Keratinocyte (primary cell): ENCODE measurements around the gene GRK1. TPM values are rescaled to one million over a fixed set of nuclear protein-coding genes. Genes with fewer than 3 reads are reported as not detected.

Experiments
- DNase-seq: peaks from one replicate; pipeline ENCODE4 v3.0.0-alpha.2; 2011; ENCODE audit warnings: low read depth, missing footprints, low spot score
- FAIRE-seq: peaks from 2 replicates; lab custom pipeline; 2011; peaks lifted over from hg19 to GRCh38; lab: Jason Lieb, UNC
- H2AFZ ChIP-seq: 2 replicates; pipeline ENCODE4 v1.6.0; 2012; ENCODE audit warnings: low read length, control low read depth, inconsistent platforms; ENCODE audit not compliant: control insufficient read depth
- H3K27ac ChIP-seq: 2 replicates; pipeline ENCODE4 v1.5.1; 2011; ENCODE audit warnings: low read length; ENCODE audit not compliant: control insufficient read depth, insufficient read depth
- H3K27me3 ChIP-seq: 3 replicates; pipeline ENCODE4 v1.6.0; 2011; ENCODE audit warnings: low read length; ENCODE audit not compliant: control insufficient read depth, insufficient read depth; ENCODE audit errors: extremely low read depth
- H3K36me3 ChIP-seq, 2 experiments: 2 replicates in 1 of 2; 3 replicates in 1 of 2; pipeline ENCODE4 v1.5.1; 2011; ENCODE audit warnings: low read length in 2 of 2, mild to moderate bottlenecking in 1 of 2; ENCODE audit not compliant: control insufficient read depth in 2 of 2, insufficient read depth in 2 of 2; ENCODE audit errors: extremely low read depth in 1 of 2
- H3K4me1 ChIP-seq: 3 replicates; pipeline ENCODE4 v1.5.1; 2011; ENCODE audit warnings: low read length; ENCODE audit not compliant: control insufficient read depth, insufficient read depth; ENCODE audit errors: extremely low read depth
- H3K4me2 ChIP-seq: 3 replicates; pipeline ENCODE4 v1.6.0; 2011; ENCODE audit warnings: low read depth, low read length; ENCODE audit not compliant: control insufficient read depth, insufficient read depth; ENCODE audit errors: extremely low read depth
- H3K4me3 ChIP-seq, 3 experiments: fragments of 200-600 bp in 1 of 3; sonication (generic) in 1 of 3; 2 replicates in 2 of 3; 3 replicates in 1 of 3; pipeline ENCODE4 v1.5.1; 2011 to 2016; ENCODE audit warnings: low read length in 3 of 3, mild to moderate bottlenecking in 3 of 3, control low read depth in 2 of 3, inconsistent platforms in 1 of 3, low read depth in 1 of 3, mixed read lengths in 1 of 3, mixed run types in 1 of 3, moderate library complexity in 1 of 3; ENCODE audit not compliant: control insufficient read depth in 2 of 3, insufficient read depth in 2 of 3; ENCODE audit errors: extremely low read depth in 1 of 3
- H3K79me2 ChIP-seq: 2 replicates; pipeline ENCODE4 v1.6.0; 2012; ENCODE audit warnings: low read length; ENCODE audit not compliant: control insufficient read depth, insufficient read depth
- H3K9ac ChIP-seq: 3 replicates; pipeline ENCODE4 v1.6.0; 2011; ENCODE audit warnings: low read length; ENCODE audit not compliant: control insufficient read depth, insufficient read depth; ENCODE audit errors: extremely low read depth
- H3K9me1 ChIP-seq: 3 replicates; pipeline ENCODE4 v1.6.0; 2011; ENCODE audit warnings: low read length; ENCODE audit not compliant: control insufficient read depth, insufficient read depth; ENCODE audit errors: extremely low read depth
- H3K9me3 ChIP-seq: 2 replicates; pipeline ENCODE4 v1.5.1; 2012; ENCODE audit warnings: low read depth, low read length; ENCODE audit not compliant: control insufficient read depth
- H4K20me1 ChIP-seq: 3 replicates; pipeline ENCODE4 v1.6.0; 2011; ENCODE audit warnings: low read length; ENCODE audit not compliant: control insufficient read depth, insufficient read depth; ENCODE audit errors: extremely low read depth
- CTCF ChIP-seq, 3 experiments: IDR thresholded peaks in 1 of 3; conservative IDR thresholded peaks in 1 of 3; optimal IDR thresholded peaks in 1 of 3; 2 replicates in 2 of 3; 3 replicates in 1 of 3; pipeline versions ENCODE3 to v1.5.1; 2011; ENCODE audit warnings: low read length in 3 of 3, mild to moderate bottlenecking in 3 of 3, moderate library complexity in 2 of 3, control low read depth in 1 of 3, inconsistent platforms in 1 of 3; ENCODE audit not compliant: insufficient read depth in 2 of 3; ENCODE audit errors: extremely low read depth in 1 of 3
- EZH2 ChIP-seq: IDR thresholded peaks from one replicate; pipeline ENCODE4 v1.6.1; 2012; ENCODE audit warnings: inconsistent platforms, mild to moderate bottlenecking, low read length, moderate library complexity
- dilution Hi-C: fragments of 300-500 bp; cut with MboI; formaldehyde crosslinking; loops from one replicate; pipeline ENCODE4 v1.7.0; 2020; ENCODE audit warnings: low sequenced_read_pairs; ENCODE audit not compliant: extremely low pct_ligation_motif_present
- polyA plus RNA-seq, 5 experiments: library from polyadenylated mRNA; depleted of rRNA in 3 of 5; stranded (reverse) in 3 of 5; stranded (forward) in 1 of 5; unstranded in 1 of 5; fragments of >200 nt; gene quantifications; 1 replicate in 1 of 5; 2 replicates in 3 of 5; 3 replicates in 1 of 5; pipeline versions ENCODE4 v1.2.1 to v1.2.3, GENCODE V29; 2011 to 2012; ENCODE audit warnings: missing spikeins in 2 of 5, low read depth in 1 of 5, low replicate concordance in 1 of 5

Gene GRK1
- polyA plus RNA-seq, 1 donor (not counting 4 experiments of a cell fraction or from before 2014, with no cell fraction given), result not detected

DNA sequence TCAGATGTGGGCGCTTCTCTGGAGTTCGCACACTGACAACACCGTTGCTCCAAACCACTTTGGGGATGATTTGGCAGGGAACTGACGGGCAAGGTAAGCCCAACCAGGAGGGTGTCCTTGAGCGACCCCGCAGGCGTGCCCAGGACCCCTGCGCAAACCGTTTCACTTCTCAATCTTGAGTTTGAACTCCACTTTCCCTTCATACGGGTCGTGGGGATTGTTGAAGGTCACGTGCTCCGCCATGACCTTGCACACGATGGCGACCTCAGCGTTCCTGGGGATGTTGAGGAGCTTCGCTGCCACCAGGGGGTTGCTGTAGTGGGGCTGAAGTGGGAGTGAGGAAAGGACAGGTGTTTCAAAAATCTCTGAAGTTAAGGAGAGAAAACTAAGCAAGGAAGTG, 17.8 kb upstream of the GRK1 start:
- Histone ChIP-seq H3K36me3 (no peaks in the 10 kb centered on the region), H3K9me3 (peaks cover 2% of the 10 kb centered on the region), H3K9me1 (no peaks in the 10 kb centered on the region), H3K9ac (no peak overlapping the region), H3K27me3 (peaks cover 5% of the 10 kb centered on the region), H2AFZ (no peak overlapping the region), H3K4me2 (no peak overlapping the region), H4K20me1 (no peaks in the 10 kb centered on the region), H3K79me2 (no peaks in the 10 kb centered on the region), H3K4me3 (no peak overlapping the region), H3K27ac (no peak overlapping the region), H3K4me1 (peaks cover 2% of the 10 kb centered on the region)
- DNase-seq, result no peak
- no peak for FAIRE-seq
- TF ChIP-seq CTCF (optimal IDR thresholded peaks at IDR 0.05 in 1 of 3, IDR thresholded peaks at IDR 0.05 in 1 of 3, conservative IDR thresholded peaks at IDR 0.05 in 1 of 3; ENCODE audit: extremely low read depth in 1 of 3, insufficient read depth in 2 of 3, low read length in 3 of 3), result no peak
- no peak for TF ChIP-seq EZH2
- dilution Hi-C loops, result no loop called here

- Histone ChIP-seq H2AFZ (no peak overlapping the region), H3K9me1 (no peaks in the 10 kb centered on the region), H3K36me3 (no peaks in the 10 kb centered on the region), H4K20me1 (no peaks in the 10 kb centered on the region), H3K79me2 (no peaks in the 10 kb centered on the region), H3K27me3 (peaks cover 5% of the 10 kb centered on the region), H3K9ac (no peak overlapping the region), H3K4me2 (peak overlapping the region; percentile 59), H3K27ac (no peak overlapping the region), H3K4me3 (no peak overlapping the region), H3K9me3 (peaks cover 2% of the 10 kb centered on the region), H3K4me1 (peaks cover 2% of the 10 kb centered on the region)
- FAIRE-seq, result no peak
- dilution Hi-C loops, result no loop called here
- DNase-seq, result no peak
- TF ChIP-seq CTCF (optimal IDR thresholded peaks at IDR 0.05 in 1 of 3, IDR thresholded peaks at IDR 0.05 in 1 of 3, conservative IDR thresholded peaks at IDR 0.05 in 1 of 3; ENCODE audit: extremely low read depth in 1 of 3, insufficient read depth in 2 of 3, low read length in 3 of 3), result no peak
- TF ChIP-seq EZH2, result no peak
Measured at GRCh38 chr13:113650275-113650674, 16.7 kb upstream of the GRK1 start.
